Measurements from ENCODE around the gene EFHC1.

GRCh38 chr6:52407467-52407866 lies 12.7 kb upstream of the EFHC1 start:
- TF ChIP-seq CTCF (optimal IDR thresholded peaks at IDR 0.05 in 1 of 3, IDR thresholded peaks at IDR 0.05 in 1 of 3, conservative IDR thresholded peaks at IDR 0.05 in 1 of 3; ENCODE audit: extremely low read depth in 1 of 3, insufficient read depth in 2 of 3, low read length in 3 of 3) (peak; percentile 46 to 59 (median 53)), EZH2 (IDR thresholded peaks at IDR 0.05; ENCODE audit: low read length) (no peak)

All from keratinocyte (primary cell).